GM03348 (cell line): Measurements from ENCODE around the gene RASSF4.

Source experiments
- DNase-seq: peaks from one replicate; pipeline ENCODE4 v3.0.0; 2012; ENCODE audit warnings: low spot score

RASSF4 gene

DNA sequence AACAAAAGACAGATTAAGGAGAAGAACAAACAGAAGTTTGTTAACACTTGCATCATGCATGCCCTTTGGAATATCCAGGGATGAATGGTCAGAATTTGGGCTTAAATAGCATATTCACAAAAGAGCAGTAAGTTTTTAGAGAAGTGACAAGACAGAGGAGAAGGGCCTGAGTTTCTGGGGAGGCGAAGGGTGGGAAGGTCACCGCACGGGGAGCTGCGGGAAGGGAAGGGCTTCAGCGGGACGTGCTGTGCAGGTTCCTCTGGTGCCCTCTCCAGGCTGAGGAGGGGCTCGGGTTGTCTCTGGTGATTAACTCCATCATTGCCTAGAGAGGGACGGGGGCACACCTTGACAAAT, 30.7 kb downstream of the RASSF4 start:
- no peak for DNase-seq

DNA sequence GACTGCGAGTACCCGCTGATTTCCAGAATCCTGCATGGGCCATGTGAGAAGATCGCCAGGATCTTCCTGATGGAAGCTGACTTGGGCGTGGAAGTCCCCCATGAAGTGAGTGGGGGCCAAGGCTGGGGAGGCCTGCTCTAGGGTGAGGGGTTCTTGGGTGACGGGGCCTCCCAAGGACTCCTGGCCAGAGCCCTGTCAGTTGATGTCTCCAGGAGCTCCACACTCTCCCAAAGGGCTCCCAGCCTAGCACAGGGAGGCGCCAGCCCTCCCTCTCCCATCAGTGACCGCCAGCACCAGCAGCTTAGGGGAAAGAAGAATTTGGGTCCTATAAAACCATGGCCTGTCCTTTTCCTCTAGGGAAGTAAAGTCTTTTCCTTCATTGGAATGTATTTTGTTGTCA, 31.4 kb downstream of the RASSF4 start:
- no peak for DNase-seq

DNA sequence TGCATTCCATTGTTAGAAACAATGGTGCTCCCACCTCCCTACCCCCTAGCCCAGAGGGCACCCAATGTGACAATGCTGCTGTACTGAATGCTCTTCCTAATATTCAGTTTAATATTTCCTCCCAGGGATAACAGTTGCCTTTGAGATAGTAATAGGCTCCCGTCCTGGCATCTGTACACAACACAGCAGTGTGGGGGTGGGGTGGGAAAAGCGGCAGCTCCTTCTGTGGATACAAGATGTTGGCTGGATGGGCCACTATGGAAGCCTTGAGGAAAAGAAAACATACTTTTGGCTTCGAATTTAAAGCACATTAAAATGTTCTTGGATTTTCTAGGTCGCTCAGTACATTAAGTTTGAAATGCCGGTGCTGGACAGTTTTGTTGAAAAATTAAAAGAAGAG, 32.0 kb downstream of the RASSF4 start:
- no peak for DNase-seq

DNA sequence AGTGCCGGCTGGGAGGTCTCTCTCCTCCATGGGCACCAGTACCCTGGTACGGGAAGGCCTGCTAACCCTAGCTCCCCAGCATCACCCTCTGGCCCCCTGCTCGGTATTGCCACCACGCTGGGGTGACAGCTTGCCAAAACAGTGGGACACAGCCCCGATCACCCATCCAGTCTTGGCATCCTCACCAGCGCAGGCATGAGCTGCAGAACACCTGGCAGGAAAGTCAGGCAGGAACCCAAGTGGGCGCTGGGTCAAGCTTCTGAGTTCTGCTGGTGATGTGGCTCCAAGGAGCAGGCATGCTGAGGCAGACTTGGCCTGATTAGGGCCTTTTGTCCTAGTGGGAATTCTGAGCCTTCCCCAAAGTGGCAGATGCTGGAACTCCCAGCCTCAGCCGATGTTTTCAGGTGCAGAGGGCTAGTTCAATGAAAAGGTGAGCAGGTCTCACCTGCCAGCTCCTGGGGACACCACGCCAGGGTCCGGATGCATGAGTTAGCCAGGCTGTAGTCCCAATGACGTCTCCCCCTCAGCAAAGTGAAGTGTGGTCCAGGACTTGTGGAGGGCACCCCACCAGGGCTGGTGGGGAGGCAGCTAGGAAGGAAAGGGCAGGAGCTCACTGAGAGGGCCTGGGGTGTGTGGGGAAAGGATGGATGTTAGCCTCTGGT, 32.6 kb downstream of the RASSF4 start:
- no peak for DNase-seq

DNA sequence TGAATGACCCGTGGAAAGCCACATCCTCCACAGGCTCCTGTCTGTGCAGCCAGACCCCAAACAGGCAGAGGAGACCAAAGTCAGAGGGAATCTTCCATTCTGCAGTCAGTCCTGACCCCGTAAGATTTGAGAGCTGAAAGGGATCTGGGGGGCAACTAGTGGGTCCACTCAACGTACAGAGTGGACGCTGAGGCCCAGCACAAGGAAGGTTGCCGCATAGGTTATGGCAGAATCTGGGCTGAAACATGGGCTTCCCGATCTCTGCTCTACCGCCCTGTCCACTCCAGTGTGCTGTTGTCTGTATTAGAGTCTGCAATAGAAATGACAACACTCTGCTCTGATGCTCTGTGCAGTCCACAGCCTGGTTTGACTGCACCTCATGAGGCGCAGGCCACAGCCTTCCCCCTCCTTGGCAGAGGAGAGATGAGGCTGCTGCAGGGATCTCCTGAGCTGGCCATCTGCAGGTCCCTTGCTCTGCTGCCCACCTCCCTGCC, 33.2 kb downstream of the RASSF4 start:
- DNase-seq, result no peak

DNA sequence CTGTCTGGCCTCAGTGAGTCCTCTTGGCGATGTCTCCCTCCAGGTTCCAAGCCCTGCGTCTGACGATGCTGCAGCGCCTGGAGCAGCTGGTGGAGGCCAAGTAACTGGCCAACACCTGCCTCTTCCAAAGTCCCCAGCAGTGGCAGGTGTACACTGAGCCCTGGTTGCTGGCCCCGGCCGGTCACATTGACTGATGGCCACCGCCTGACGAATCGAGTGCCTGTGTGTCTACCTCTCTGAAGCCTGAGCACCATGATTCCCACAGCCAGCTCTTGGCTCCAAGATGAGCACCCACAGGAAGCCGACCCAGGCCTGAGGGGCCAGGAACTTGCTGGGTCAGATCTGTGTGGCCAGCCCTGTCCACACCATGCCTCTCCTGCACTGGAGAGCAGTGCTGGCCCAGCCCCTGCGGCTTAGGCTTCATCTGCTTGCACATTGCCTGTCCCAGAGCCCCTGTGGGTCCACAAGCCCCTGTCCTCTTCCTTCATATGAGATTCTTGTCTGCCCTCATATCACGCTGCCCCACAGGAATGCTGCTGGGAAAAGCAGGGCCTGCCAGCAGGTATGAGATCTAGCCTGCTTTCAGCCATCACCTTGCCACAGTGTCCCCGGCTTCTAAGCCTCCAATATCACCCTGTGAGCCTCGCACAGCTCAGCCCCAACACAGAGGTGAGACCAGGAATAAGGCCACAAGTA, 33.8 kb downstream of the RASSF4 start:
- no peak for DNase-seq

DNA sequence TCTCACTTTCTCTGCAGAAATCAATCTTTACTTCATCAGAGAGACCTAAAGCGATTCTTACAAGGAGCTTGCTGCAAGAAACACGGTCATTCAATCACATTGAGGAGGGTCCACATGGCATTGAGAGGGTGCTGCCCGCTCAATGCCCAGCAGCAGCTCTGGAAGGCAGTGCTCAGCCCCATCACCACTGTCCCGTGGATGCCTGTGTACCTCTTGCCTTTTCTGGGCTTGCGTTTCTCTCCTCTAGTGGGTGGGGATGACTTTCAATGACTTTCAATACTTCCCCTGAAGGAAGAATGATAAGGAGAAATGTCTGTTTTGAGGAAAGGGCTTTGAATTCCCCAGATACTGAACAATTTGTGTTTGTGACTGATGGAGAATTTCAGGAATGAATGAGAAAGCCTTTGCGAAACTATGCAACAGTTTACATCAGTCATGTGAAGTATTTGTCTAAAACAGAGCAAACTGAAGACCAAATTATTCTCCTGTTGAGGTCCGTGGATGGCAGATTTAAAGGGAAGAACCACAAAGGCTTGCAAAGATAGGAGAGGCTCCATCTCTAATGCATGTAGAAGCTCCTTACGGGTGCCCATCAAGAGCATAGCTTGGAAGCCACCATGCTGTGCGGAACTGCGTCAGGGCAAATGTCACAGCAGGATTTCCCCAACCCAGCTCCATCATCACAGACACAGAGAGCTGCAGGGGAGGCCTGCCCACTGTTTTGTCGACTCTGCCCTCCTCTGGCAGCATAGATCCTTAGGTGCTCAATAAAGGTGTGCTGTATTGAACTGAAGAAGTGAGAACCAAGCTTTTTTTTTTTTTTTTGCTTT, 34.5 kb downstream of the RASSF4 start:
- DNase-seq, result peak; percentile 39

DNA sequence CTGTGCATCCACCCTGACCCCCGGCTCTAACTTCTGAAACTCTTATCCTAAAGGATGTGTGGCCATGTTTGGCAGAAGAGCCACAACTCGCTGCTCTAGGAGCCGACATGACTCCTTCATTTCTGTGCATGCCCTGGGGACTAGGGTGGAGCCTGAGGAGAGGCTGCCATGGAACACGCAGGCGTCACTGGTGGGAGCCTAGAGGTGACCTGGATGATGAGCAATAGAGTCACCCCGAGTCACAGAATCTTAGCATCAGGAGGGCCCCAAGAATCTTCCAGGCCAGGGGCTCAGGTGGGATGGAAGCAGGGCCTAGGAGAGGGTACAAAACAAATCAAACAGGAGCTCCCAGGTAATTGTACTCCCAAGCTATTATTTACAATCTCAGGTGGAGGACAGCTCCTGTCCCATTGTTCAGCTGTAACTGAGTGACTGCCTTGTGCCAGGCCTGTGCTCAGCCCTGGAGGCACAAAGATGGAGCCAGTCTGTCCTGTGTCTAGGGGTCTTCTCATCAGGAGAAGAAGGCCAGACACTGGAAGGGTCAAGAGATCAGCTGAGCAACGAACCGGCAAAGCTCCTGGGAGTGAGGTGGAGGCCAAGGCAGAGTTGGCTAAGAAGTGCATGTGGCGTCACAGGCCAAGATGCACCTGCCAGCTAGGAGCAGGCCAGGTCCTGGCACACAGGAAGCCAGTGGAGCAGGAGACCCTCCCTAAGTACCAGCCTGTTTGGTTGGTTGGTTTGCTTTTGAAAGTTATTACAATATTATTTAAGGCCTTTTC, 35.3 kb downstream of the RASSF4 start:
- no peak for DNase-seq

DNA sequence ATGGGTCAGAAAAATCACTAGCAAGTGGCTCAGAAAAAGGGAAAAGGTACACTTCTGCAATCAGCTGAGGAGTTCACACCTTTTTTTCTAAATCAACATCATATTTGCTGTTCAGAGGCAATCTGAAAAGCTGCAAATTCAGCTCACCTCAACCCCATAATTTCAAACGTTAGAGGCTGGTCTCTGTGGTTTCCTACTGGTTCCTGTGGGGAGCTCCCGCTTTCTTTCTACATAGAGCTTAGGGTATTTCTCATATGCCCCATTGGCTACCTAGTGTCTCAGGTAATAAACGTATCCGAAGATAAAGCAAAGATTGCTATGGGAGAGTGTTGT, 35.9 kb downstream of the RASSF4 start:
- no peak for DNase-seq

DNA sequence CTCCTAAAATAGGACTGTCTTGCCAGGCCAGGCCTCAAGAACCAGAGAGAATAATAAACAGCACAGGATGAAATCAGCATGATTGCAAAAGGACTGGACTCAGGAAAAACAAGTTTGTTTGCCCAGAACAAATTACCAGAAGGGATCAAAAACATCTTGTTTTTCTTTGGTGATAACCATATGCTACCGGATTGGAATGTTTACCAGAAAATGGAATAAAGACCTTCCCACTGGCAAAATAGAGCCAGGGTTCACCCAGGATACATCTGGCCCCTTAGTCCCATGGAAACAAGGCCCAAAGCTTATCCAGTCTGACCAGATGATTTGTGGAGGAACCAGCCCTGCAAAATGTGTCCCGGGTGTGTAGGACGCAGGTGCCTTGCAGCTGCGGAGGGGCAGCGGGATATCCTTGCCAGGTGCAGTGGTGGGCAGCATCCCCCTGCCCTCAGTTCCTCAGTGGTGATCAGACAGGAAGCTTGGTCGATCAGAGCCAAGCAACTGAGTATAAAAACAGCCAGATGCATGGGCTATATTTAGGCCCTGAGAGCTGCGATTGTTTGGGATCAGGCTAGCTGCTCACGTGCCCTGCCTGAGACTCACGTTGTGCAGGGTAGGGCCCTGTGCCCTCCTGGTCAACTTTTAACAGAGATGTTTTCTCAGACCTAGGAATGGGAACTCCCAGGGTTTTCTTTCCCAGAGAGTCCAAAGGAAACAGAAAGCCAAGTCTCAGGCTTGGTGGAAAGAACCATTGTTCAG, 36.5 kb downstream of the RASSF4 start:
- DNase-seq, result peak; percentile 43

DNA sequence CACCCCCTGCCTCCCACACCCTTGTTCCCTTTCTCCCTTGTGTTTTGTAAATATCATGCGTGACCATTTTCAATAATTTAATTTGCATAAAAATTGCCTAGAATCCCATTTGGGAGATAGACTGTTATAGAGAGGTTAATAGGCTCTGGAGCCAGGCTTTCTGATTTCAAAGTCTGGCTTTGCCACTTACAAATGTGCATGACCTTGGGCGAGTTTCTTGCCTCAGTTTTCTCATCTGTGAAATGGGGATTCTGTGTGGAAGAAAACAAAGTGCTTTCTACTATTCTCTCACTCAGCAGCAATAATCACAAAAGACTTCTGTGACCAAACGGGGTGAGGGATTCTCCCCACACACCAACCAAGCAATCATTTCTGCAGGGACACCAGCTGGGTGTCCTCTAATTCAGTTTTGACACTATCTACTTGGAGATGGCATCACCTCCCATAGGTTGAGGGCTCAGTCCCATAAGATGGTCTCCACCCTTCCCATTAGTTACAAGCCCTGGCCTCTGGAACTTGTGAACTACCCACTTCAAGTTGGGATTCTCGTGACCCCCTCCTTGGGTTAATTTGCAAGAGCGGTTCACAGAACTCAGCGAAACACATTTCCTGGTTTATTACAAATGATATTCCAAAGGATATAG, 37.6 kb downstream of the RASSF4 start:
- DNase-seq, result no peak

DNA sequence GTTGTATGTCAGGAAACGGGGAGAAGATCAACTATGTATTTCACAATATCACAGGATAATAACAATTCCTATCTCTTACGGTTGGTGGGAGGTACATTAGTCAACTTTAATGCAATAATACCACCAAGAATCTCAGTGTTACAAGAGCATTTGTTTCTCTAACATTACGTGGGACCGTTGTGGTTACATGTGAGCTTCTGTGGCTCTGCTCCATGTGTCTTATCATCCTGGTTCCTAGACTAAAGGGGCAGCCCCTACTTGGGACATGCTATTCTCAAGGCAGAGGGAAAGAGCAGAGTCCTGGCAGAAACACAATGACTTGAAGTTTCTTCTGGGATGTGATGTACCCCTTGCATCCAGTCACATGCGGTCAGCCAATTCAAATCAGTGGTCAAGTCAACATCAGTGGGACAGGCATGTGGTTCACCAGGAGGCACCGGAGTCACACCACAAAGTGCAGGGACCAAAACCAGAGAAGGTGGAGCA, 38.6 kb downstream of the RASSF4 start:
- DNase-seq, result no peak

DNA sequence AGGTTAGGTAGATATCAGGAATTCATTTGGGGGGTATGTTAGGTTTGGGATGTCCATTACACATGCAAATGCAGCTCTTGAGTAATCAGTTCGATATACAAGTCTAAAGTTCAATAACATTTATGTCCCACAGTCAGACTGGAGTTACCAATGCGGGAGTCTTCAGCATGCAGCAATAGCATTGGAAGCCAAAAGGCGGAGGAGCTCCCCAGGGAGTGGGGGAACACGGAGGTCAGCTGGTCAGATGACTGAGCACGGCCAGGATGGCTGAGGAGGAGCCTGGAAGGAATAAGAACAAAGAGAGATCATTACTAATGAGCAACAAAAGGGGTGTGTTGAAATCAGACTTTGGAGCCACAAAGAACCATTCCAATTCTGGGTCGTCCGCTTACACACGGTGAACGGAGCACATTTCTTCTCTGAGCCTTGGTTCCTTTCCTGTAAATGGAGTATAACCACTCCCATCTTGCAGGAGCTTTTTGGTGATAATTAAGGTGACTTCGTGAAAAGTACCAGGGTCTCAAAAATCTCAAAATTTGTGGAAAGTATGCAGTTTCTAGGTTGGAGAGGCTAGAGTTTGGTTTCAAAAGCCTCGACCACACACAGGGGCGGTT, 40.6 kb downstream of the RASSF4 start:
- peak; percentile 58 for DNase-seq

DNA sequence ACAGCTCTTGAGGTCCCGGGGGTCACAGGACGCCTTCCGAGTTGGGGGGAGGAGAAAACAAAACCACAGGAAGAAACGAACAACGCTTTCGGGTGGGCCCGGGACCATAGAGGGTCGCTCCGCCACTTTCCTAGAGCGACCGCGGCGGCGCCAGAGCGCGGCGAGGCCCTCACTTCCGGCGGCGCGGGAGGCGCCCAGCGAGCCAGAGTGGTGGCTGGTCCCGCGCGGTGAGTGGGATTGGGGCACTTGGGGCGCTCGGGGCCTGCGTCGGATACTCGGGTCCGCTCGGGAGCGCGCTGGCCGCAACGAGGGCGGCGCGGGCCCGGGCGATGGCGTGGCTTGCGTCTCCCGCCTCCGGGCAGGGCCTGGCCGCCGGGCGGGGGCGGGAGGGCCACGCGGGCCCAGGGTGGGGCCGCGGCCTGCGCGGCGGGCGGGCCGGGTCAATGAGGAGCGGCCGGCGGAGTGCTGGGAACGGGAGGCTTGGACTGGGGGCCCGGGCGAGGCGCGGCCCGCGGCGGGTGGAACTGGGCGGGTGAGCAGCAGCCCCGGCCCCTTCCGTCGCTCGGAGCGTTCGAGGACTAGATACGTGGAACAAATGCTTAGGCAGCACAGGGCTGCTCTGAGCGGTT, 41.3 kb downstream of the RASSF4 start, which contains the start of gene ZNF22:
Gene ZNF22, plus strand, starts transcription at position 172 of the 629 bp plus-strand sequence. CDS start 2,446 bp downstream, outside the sequence.
- DNase-seq, result peak; percentile 86

DNA sequence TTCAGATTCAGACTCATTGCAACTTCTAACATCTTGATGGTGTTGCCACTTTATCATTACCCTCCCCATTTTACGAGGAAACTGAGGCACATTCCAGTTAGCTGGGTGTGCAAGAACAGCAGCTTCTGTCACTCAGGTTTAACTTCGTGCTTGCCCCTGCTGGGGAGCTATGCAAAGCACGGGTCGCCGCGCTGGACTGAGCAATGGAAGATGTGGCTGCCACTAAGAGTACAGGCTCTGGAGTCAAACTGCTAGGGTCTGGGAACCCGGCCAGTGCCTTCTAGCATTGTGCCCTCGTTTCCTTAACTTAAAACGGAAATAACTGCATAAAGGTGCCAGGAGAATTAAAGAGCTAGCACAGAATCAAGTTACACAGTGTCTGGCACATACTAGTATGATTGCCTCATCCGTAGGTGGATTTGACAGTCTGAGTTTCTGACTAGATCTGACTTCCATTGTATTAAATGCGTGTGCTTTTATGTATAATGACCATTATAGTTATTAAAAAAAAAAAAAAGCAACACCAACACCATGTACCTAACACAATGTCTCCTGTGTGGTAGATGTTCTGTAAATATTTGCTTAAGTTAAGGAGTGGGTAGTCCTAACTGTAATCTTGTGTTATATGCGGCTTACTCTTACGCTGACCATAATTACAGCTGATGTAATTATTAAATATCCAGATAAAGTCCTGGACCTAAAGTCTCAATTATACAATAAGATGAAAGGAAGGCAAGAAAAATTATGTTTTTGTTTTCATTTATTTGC, 42.0 kb downstream of the RASSF4 start:
- peak; percentile 64 for DNase-seq

DNA sequence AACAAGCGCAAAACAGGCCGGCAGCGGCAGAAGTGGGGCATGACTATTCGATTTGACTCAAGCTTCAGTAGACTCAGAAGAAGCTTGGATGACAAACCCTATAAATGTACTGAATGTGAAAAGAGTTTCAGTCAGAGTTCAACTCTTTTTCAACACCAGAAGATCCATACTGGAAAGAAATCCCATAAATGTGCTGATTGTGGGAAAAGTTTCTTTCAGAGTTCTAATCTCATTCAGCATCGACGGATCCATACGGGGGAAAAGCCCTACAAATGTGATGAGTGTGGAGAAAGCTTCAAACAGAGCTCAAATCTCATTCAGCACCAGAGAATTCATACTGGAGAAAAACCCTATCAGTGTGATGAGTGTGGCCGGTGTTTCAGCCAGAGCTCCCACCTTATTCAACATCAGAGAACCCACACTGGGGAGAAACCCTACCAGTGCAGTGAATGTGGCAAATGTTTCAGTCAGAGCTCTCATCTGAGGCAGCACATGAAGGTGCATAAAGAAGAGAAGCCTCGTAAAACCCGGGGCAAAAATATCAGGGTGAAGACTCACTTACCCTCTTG, 43.9 kb downstream of the RASSF4 start:
- no peak for DNase-seq

DNA sequence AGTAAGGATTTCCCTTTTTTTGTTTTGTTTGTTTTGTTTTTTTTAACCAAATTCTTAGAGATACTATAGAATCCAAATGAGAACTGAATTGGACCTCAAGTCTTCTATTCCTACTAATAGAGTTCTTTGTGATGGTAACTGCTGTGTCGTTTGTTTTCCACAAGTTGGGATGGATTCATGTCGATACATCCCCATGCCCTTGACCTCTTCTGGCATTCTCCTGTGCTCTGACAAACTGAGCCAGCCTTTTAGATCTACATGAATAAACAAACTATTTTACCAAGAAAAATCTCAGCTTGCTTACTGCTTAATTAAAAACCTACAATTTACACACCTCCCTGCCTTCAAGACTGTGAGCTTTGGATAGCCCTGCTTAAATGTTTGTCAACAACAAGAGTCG, 45.1 kb downstream of the RASSF4 start:
- DNase-seq, result no peak

DNA sequence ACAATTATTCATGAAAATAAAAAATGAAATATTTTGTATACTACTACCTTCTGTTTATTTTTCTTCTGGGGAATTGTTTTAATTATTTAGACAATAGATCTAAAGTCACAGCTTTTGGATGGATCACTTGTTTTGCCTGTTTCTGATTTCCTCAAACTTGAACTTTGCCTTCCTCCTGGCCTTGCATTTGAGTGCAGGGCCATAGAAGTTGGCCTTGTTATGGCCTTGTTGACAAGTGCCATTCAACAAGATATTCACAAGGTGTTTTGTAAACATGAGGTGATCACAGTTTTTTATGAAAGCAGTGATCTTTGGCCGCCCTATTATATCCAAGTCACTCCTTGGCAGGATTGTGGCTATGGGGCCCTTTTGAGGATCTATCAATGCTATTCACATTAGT, 45.7 kb downstream of the RASSF4 start:
- no peak for DNase-seq
